K562 (cell line): ENCODE data around the gene GLOD4. TPM values are rescaled to one million over a fixed set of nuclear protein-coding genes. Genes with fewer than 3 reads are reported as not detected.

Experiments used
- ATAC-seq: fragments of 200-7000 bp; cut with Tn5 transposase; 3 replicates; pipeline ENCODE4 v1.9.1; 2020; ENCODE audit warnings: moderate library complexity
- BruUV-seq: library from RNA; stranded (reverse); fragments of 400-500 nt; replicated peaks from 2 replicates; lab custom pipeline; 2021; lab: Mats Ljungman, UMichigan
- CTCF ChIA-PET: fragments of 300-600 bp; formaldehyde crosslinking; extraction: SDS; loops from one replicate; lab custom pipeline; 2021; ENCODE audit warnings: low intra/inter-chr PET ratio; lab: Yijun Ruan, JAX
- POLR2A ChIA-PET: fragments of 300-600, 350-650 bp; sonication (Branson Sonifier 250); formaldehyde crosslinking; extraction: SDS; loops from one replicate; lab custom pipeline; 2021; ENCODE audit warnings: antibody characterized with exemption, inconsistent platforms; lab: Yijun Ruan, JAX
- DNase-seq, 4 experiments: peaks; one replicate each; pipeline versions ENCODE4 v3.0.0 to v3.0.0-alpha.2; 2011 to 2018; ENCODE audit warnings: low spot score in 3 of 4, mixed read lengths in 3 of 4; ENCODE audit errors: extremely low read depth in 1 of 4
- FAIRE-seq: peaks from 2 replicates; lab custom pipeline; 2011; peaks lifted over from hg19 to GRCh38; lab: Jason Lieb, UNC
- H2AFZ ChIP-seq: 2 replicates; pipeline ENCODE4 v1.6.0; 2011; ENCODE audit warnings: low read depth, low read length, control low read depth, inconsistent platforms
- H3K27ac ChIP-seq: fragments of 200-600 bp; 3 replicates; pipeline ENCODE4 v1.8.0; 2011; ENCODE audit warnings: low read depth, mild to moderate bottlenecking, control low read depth, inconsistent platforms, low read length, moderate library complexity, mixed read lengths; ENCODE audit errors: extremely low read depth
- H3K27me3 ChIP-seq, 2 experiments: fragments of 300-600 bp in 1 of 2; 2 replicates in 1 of 2; 3 replicates in 1 of 2; pipeline versions ENCODE4 v1.6.0 to v1.8.0; 2011; ENCODE audit warnings: inconsistent platforms in 2 of 2, low read length in 2 of 2, mild to moderate bottlenecking in 1 of 2, mixed read lengths in 1 of 2, moderate library complexity in 1 of 2; ENCODE audit not compliant: control insufficient read depth in 2 of 2, insufficient read depth in 2 of 2
- H3K36me3 ChIP-seq: fragments of 300-600 bp; 3 replicates; pipeline ENCODE4 v1.8.0; 2011; ENCODE audit warnings: mild to moderate bottlenecking, low read length, inconsistent platforms; ENCODE audit not compliant: control insufficient read depth, insufficient read depth
- H3K4me1 ChIP-seq, 2 experiments: fragments of 200-600 bp in 1 of 2; replicated peaks in 1 of 2; 2 replicates in 1 of 2; 3 replicates in 1 of 2; pipeline versions ENCODE4 v1.5.1 to v1.8.0; 2011; ENCODE audit warnings: inconsistent platforms in 2 of 2, low read length in 2 of 2, mild to moderate bottlenecking in 1 of 2, mixed read lengths in 1 of 2, moderate library complexity in 1 of 2; ENCODE audit not compliant: control insufficient read depth in 2 of 2, insufficient read depth in 2 of 2
- H3K4me2 ChIP-seq: 2 replicates; pipeline ENCODE4 v1.6.1; 2011; ENCODE audit warnings: low read length, control low read depth, inconsistent platforms, mixed read lengths; ENCODE audit not compliant: insufficient read depth
- H3K4me3 ChIP-seq: fragments of 200-600 bp; sonication (generic), shearing (Covaris generic); 2 replicates; pipeline ENCODE4 v1.5.1; 2016; ENCODE audit warnings: control low read depth, inconsistent platforms
- H3K79me2 ChIP-seq: fragments of 200-600 bp; 3 replicates; pipeline ENCODE4 v1.8.0; 2011; ENCODE audit warnings: low read length, inconsistent platforms; ENCODE audit not compliant: control insufficient read depth, insufficient read depth
- H3K9ac ChIP-seq, 2 experiments: 2 replicates each; pipeline versions ENCODE4 v1.6.0 to v1.6.1; 2011; ENCODE audit warnings: low read depth in 2 of 2, low read length in 2 of 2, control low read depth in 1 of 2, inconsistent platforms in 1 of 2, mild to moderate bottlenecking in 1 of 2, mixed read lengths in 1 of 2; ENCODE audit not compliant: insufficient read depth in 1 of 2
- H3K9me1 ChIP-seq: one replicate; pipeline ENCODE4 v1.6.0; 2011; ENCODE audit warnings: inconsistent platforms, mild to moderate bottlenecking, low read length, moderate library complexity; ENCODE audit not compliant: control insufficient read depth, insufficient read depth
- H3K9me3 ChIP-seq: replicated peaks from 2 replicates; pipeline ENCODE4 v1.5.1; 2011; ENCODE audit warnings: low read depth, low read length, inconsistent platforms; ENCODE audit not compliant: control insufficient read depth, insufficient read depth
- H4K20me1 ChIP-seq: replicated peaks from 2 replicates; pipeline ENCODE4 v1.6.1; 2011; ENCODE audit warnings: low read length, inconsistent platforms, mixed read lengths; ENCODE audit not compliant: control insufficient read depth, insufficient read depth
- ILF3 ChIP-seq: fragments of 450-650 bp; IDR thresholded peaks from 2 replicates; pipeline ENCODE4 v1.6.1; 2018; ENCODE audit warnings: antibody characterized with exemption, mild to moderate bottlenecking, moderate library complexity, borderline replicate concordance
- IRF2 ChIP-seq: sonication (generic); formaldehyde crosslinking; IDR thresholded peaks from 2 replicates; pipeline ENCODE4 v1.8.1; 2022; ENCODE audit warnings: mild to moderate bottlenecking, missing genetic modification reagents
- OTX1 ChIP-seq: fragments of 450-650 bp; formaldehyde crosslinking; IDR thresholded peaks from 2 replicates; pipeline ENCODE4 v1.4.0; 2022; ENCODE audit warnings: mild to moderate bottlenecking
- ZBTB1 ChIP-seq: sonication (generic); formaldehyde crosslinking; IDR thresholded peaks from 2 replicates; pipeline ENCODE4 v1.8.1; 2023; ENCODE audit warnings: missing genetic modification reagents, low read depth, mild to moderate bottlenecking, borderline replicate concordance
- ZNF12 ChIP-seq: sonication (generic); formaldehyde crosslinking; IDR thresholded peaks from 2 replicates; pipeline ENCODE4 v1.4.0; 2020; ENCODE audit warnings: mild to moderate bottlenecking, missing genetic modification reagents
- WGBS: fragments of 100-300 bp; shearing (Covaris generic); methylation state at CpG from one replicate; pipeline ENCODE4 v1.1.6; 2016; ENCODE audit warnings: low coverage, mixed read lengths; ENCODE audit not compliant: insufficient coverage; ENCODE audit errors: missing lambda C conversion rate; 5-methylcytosine and 5-hydroxymethylcytosine counted together
- in situ Hi-C: fragments of 300-500 bp; cut with MboI; formaldehyde crosslinking; loops from 4 replicates; pipeline ENCODE4 v1.15.0; 2018; ENCODE audit warnings: inconsistent platforms, mixed read lengths
- intact Hi-C: fragments of 100-400 bp; cut with micrococcal nuclease; formaldehyde crosslinking; loops from 2 replicates; pipeline ENCODE4 v1.14.2; 2022
- polyA plus RNA-seq, 8 experiments: library from polyadenylated mRNA; depleted of rRNA in 4 of 8; stranded (reverse) in 5 of 8; unstranded in 3 of 8; fragments of >200 nt; fragmentation: Nextera tagmentation in 2 of 8; fragmentation: Illumina TruSeq in 1 of 8; extraction: Ambion mirVana in 2 of 8; extraction: Trizol in 1 of 8; gene quantifications; 2 replicates each; pipeline versions ENCODE4 v1.2.1 to v1.2.3, GENCODE V29; 2011 to 2014; ENCODE audit warnings: inconsistent platforms in 1 of 8, missing spikeins in 1 of 8
- total RNA-seq, 7 experiments: library from RNA; depleted of rRNA in 6 of 7; stranded (reverse); fragments of >200 nt in 6 of 7; fragmentation: Illumina TruSeq in 2 of 7; extraction: Trizol in 2 of 7; gene quantifications; 2 replicates each; pipeline versions ENCODE4 v1.2.1 to v1.2.3, GENCODE V29; 2011 to 2021; ENCODE audit warnings: low replicate concordance in 1 of 7
- TF ChIP-seq, protein P1 (sequence below): sonication (generic); formaldehyde crosslinking; IDR thresholded peaks from 2 replicates; pipeline ENCODE4 v1.8.0; 2022; ENCODE audit warnings: missing genetic modification reagents, mild to moderate bottlenecking, moderate library complexity, borderline replicate concordance

GLOD4 gene
- total and polyA plus RNA-seq, 9 of the 15 experiments (the other 6 are each of a cell fraction or from before 2014, with no cell fraction given): 52.0 to 109 (median 64.9) TPM

DNA sequence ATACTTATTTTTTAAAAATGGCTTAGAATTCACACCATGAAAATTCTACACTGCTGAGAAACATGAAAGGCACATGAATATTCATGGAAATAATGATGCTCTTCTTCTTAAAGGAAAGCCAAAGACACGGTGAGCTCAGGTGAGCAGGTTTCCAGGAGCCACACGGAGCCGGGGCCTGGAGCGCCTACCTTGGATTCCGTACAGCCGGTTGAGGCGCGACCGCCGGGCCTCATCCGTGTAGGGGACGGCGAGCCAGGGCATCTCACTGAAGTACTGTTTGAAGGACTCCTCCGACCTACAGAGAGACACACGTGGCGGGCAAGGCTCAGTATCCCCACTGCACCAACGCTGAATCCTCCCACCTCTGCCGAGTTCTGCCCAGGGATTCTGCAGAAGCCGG lies 37.2 kb upstream of the GLOD4 start:
- ChIA-PET POLR2A (no interaction called here), CTCF (no interaction called here)
- DNase-seq: no peak
- Histone ChIP-seq H3K4me3 (no peak overlapping the region), H3K4me2 (no peak overlapping the region), H3K79me2 (no peaks in the 10 kb centered on the region), H3K4me1 (no peaks in the 10 kb centered on the region), H3K9ac (no peak overlapping the region), H3K9me3 (no peaks in the 10 kb centered on the region), H3K27ac (no peak overlapping the region), H3K9me1 (no peaks in the 10 kb centered on the region), H4K20me1 (no peaks in the 10 kb centered on the region), H3K27me3 (peaks cover 11 to 61% of the 10 kb centered on the region in 2 experiments), H3K36me3 (no peaks in the 10 kb centered on the region), H2AFZ (no peak overlapping the region)
- BruUV-seq: no TSS peak
- 10% methylated on average over 14 of the region's 19 CpGs for WGBS
- ATAC-seq: no peak
- intact Hi-C loops (no loop called here), in situ Hi-C loops (no loop called here)
- FAIRE-seq: no peak
- TF ChIP-seq OTX1 (CRISPR knock-in tag) (no peak), ZNF12 (no peak), IRF2 (CRISPR knock-in tag) (no peak), ZBTB1 (no peak), ILF3 (no peak)
- TF ChIP-seq, protein P1, sequence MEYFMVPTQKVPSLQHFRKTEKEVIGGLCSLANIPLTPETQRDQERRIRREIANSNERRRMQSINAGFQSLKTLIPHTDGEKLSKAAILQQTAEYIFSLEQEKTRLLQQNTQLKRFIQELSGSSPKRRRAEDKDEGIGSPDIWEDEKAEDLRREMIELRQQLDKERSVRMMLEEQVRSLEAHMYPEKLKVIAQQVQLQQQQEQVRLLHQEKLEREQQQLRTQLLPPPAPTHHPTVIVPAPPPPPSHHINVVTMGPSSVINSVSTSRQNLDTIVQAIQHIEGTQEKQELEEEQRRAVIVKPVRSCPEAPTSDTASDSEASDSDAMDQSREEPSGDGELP (CRISPR knock-in tag): no peak
